ENCODE measurements around the gene DNHD1. TPM values are rescaled to one million over a fixed set of nuclear protein-coding genes. Genes with fewer than 3 reads are reported as not detected.
A peak's percentile ranks its signal among the peaks of the same experiment; 100 is the strongest.

Gene DNHD1
- total and polyA plus RNA-seq, 2 of the 13 experiments (the other 11 are each of a cell fraction or from before 2014, with no cell fraction given): 2.7 to 9.3 TPM

DNA sequence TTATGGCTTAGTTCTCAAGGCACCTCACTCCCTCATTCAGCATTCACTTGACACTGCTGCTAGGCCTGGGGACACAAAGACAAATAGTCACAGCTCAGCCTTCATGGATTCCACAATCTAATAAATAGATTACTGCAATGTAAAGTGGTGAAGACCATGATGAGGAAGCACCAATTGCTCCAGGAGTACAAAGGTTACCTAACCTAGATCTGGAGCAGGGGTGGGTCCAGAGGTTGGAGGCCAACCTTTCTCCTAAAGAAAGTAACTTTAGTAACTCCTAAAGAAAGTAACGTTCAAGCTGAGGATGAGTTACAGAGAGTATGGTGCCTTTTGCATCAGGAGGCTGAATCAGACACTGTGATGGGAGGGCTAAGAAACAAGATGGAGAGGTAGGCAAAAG, 27.5 kb upstream of the DNHD1 start:
- peaks cover 31% of the 10 kb centered on the region for H3K4me1 ChIP-seq (ENCODE audit: insufficient read depth, low read length)
- WGBS (ENCODE audit: low lambda C conversion rate): 93% methylated on average over 1 of the region's 1 CpG
- no peak overlapping the region for H3K9ac ChIP-seq (ENCODE audit: insufficient read depth, low read depth, low read length)
- ATAC-seq (no peak), FAIRE-seq (no peak), DNase-seq (ENCODE audit: low spot score) (no peak)
- no peak overlapping the region for H3K27ac ChIP-seq (ENCODE audit: extremely low read length, insufficient read depth, low read length)
- H3K4me2 ChIP-seq (ENCODE audit: low read depth, low read length): peak overlapping the region; percentile 37; the same call in 1 of the 2 replicates
- no peak overlapping the region for H2AFZ ChIP-seq (ENCODE audit: low read length)
- TF ChIP-seq MIER3 (CRISPR knock-in tag; IDR thresholded peaks at IDR 0.05; ENCODE audit: borderline replicate concordance) (no peak), ZNF605 (CRISPR knock-in tag; IDR thresholded peaks at IDR 0.05) (no peak), CENPT (CRISPR knock-in tag; IDR thresholded peaks at IDR 0.05; ENCODE audit: low read depth) (no peak), ZNF660 (CRISPR knock-in tag; IDR thresholded peaks at IDR 0.05; ENCODE audit: borderline replicate concordance, low read depth) (no peak), FOXJ3 (CRISPR knock-in tag; IDR thresholded peaks at IDR 0.05; ENCODE audit: borderline replicate concordance) (no peak), PLRG1 (conservative IDR thresholded peaks at IDR 0.05) (no peak), MAFK (conservative IDR thresholded peaks at IDR 0.05 in 1 of 2, IDR thresholded peaks at IDR 0.05 in 1 of 2; ENCODE audit: low read length in 2 of 2) (no peak), ZNF562 (CRISPR knock-in tag; IDR thresholded peaks at IDR 0.05; ENCODE audit: borderline replicate concordance) (no peak), HDAC1 (CRISPR knock-in tag; IDR thresholded peaks at IDR 0.05) (no peak), THAP11 (CRISPR knock-in tag; IDR thresholded peaks at IDR 0.05) (no peak), ZNF331 (CRISPR knock-in tag; IDR thresholded peaks at IDR 0.05) (no peak), ZNF264 (CRISPR knock-in tag; IDR thresholded peaks at IDR 0.05) (no peak), ZFY (CRISPR knock-in tag; IDR thresholded peaks at IDR 0.05) (no peak)
- TF ChIP-seq, protein P1, sequence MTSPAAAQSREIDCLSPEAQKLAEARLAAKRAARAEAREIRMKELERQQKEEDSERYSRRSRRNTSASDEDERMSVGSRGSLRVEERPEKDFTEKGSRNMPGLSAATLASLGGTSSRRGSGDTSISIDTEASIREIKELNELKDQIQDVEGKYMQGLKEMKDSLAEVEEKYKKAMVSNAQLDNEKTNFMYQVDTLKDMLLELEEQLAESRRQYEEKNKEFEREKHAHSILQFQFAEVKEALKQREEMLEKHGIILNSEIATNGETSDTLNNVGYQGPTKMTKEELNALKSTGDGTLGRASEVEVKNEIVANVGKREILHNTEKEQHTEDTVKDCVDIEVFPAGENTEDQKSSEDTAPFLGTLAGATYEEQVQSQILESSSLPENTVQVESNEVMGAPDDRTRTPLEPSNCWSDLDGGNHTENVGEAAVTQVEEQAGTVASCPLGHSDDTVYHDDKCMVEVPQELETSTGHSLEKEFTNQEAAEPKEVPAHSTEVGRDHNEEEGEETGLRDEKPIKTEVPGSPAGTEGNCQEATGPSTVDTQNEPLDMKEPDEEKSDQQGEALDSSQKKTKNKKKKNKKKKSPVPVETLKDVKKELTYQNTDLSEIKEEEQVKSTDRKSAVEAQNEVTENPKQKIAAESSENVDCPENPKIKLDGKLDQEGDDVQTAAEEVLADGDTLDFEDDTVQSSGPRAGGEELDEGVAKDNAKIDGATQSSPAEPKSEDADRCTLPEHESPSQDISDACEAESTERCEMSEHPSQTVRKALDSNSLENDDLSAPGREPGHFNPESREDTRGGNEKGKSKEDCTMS (CRISPR knock-in tag; conservative IDR thresholded peaks at IDR 0.05): no peak
- TF ChIP-seq, protein P2, sequence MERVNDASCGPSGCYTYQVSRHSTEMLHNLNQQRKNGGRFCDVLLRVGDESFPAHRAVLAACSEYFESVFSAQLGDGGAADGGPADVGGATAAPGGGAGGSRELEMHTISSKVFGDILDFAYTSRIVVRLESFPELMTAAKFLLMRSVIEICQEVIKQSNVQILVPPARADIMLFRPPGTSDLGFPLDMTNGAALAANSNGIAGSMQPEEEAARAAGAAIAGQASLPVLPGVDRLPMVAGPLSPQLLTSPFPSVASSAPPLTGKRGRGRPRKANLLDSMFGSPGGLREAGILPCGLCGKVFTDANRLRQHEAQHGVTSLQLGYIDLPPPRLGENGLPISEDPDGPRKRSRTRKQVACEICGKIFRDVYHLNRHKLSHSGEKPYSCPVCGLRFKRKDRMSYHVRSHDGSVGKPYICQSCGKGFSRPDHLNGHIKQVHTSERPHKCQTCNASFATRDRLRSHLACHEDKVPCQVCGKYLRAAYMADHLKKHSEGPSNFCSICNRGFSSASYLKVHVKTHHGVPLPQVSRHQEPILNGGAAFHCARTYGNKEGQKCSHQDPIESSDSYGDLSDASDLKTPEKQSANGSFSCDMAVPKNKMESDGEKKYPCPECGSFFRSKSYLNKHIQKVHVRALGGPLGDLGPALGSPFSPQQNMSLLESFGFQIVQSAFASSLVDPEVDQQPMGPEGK (CRISPR knock-in tag; IDR thresholded peaks at IDR 0.05): no peak
- TF ChIP-seq, protein P3, sequence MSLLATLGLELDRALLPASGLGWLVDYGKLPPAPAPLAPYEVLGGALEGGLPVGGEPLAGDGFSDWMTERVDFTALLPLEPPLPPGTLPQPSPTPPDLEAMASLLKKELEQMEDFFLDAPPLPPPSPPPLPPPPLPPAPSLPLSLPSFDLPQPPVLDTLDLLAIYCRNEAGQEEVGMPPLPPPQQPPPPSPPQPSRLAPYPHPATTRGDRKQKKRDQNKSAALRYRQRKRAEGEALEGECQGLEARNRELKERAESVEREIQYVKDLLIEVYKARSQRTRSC (CRISPR knock-in tag; IDR thresholded peaks at IDR 0.05; ENCODE audit: low read depth): no peak
- ChIA-PET CTCF (ENCODE audit: low intra/inter-chr PET ratio, low total read pairs) (no interaction called here), POLR2A (interaction anchor here (0.9 to 1.9 kb wide), 7 partner anchors 10 to 213 kb away, joined by 3 to 5 read pairs (median 4); partner anchors contain the start of genes ARFIP2, HPX, TIMM10B and TPP1)
- no peaks in the 10 kb centered on the region; the same call in 1 of the 2 replicates for H4K20me1 ChIP-seq (ENCODE audit: insufficient read depth, low read length)
- H3K4me3 ChIP-seq (replicated peaks in 1 of 3; ENCODE audit: insufficient read depth in 1 of 3, low read depth in 2 of 3, low read length in 3 of 3): no peak overlapping the region
- in situ Hi-C loops (cut with HindIII; ENCODE audit: extremely low pct_ligation_motif_present, low pct_unique_long_range_greater_than_20kb): no loop called here
- no peaks in the 10 kb centered on the region; a peak in 1 of 5 replicates for H3K27me3 ChIP-seq (ENCODE audit: control insufficient read depth in 1 of 2, insufficient read depth in 2 of 2, low read length in 2 of 2)
- intact Hi-C loops (cut with micrococcal nuclease; ENCODE audit: unreplicated experiment): no loop called here
- H3K79me2 ChIP-seq (ENCODE audit: insufficient read depth, low read length): no peaks in the 10 kb centered on the region
- BruUV-seq (replicated peaks): no TSS peak
- no peaks in the 10 kb centered on the region for H3K9me3 ChIP-seq (ENCODE audit: low read length)
- H3K36me3 ChIP-seq (replicated peaks in 1 of 2; ENCODE audit: control insufficient read depth in 1 of 2, insufficient read depth in 2 of 2, low read length in 2 of 2): peaks cover 0 to 2% of the 10 kb centered on the region in 2 experiments; a peak in 3 of 5 replicates

All from HepG2 (cell line).